Keratinocyte (primary cell): ENCODE data around the gene HNRNPA2B1.

ENCODE experiments used
- EZH2 ChIP-seq: IDR thresholded peaks from one replicate; pipeline ENCODE4 v1.6.1; 2012; ENCODE audit warnings: inconsistent platforms, mild to moderate bottlenecking, low read length, moderate library complexity
- TF ChIP-seq, protein P1 (sequence below), 3 experiments: IDR thresholded peaks in 1 of 3; conservative IDR thresholded peaks in 1 of 3; optimal IDR thresholded peaks in 1 of 3; 2 replicates in 2 of 3; 3 replicates in 1 of 3; pipeline versions ENCODE3 to v1.5.1; 2011; ENCODE audit warnings: low read length in 3 of 3, mild to moderate bottlenecking in 3 of 3, moderate library complexity in 2 of 3, control low read depth in 1 of 3, inconsistent platforms in 1 of 3; ENCODE audit not compliant: insufficient read depth in 2 of 3; ENCODE audit errors: extremely low read depth in 1 of 3

DNA sequence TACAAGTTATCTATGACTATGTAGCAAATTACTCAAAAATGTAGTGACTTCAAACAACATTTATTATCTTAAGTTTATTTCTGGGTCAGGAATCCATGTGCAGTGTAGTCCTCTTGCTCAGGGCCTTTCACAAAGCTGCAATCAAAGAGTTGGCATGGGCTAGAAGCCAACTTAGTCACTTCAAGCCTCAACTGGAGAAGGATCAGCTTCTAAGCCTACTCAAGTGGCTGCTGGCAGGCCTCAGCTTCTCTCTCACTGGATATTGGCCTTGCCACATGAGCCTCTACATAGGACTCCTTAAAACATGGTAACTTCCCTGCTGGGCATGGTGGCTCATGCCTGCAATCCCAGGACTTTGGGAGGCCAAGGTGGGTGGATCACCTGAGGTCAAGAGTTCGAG is 53.5 kb downstream of the HNRNPA2B1 start:
- TF ChIP-seq, protein P1, sequence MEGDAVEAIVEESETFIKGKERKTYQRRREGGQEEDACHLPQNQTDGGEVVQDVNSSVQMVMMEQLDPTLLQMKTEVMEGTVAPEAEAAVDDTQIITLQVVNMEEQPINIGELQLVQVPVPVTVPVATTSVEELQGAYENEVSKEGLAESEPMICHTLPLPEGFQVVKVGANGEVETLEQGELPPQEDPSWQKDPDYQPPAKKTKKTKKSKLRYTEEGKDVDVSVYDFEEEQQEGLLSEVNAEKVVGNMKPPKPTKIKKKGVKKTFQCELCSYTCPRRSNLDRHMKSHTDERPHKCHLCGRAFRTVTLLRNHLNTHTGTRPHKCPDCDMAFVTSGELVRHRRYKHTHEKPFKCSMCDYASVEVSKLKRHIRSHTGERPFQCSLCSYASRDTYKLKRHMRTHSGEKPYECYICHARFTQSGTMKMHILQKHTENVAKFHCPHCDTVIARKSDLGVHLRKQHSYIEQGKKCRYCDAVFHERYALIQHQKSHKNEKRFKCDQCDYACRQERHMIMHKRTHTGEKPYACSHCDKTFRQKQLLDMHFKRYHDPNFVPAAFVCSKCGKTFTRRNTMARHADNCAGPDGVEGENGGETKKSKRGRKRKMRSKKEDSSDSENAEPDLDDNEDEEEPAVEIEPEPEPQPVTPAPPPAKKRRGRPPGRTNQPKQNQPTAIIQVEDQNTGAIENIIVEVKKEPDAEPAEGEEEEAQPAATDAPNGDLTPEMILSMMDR (optimal IDR thresholded peaks at IDR 0.05 in 1 of 3, IDR thresholded peaks at IDR 0.05 in 1 of 3, conservative IDR thresholded peaks at IDR 0.05 in 1 of 3; ENCODE audit: extremely low read depth in 1 of 3, insufficient read depth in 2 of 3, low read length in 3 of 3): no peak
- no peak for TF ChIP-seq EZH2
